MM.1S (cell line): ENCODE measurements around the gene SWT1.

Source experiments
- DNase-seq: peaks from one replicate; pipeline ENCODE4 v3.0.0-alpha.2; 2015
- H2AFZ ChIP-seq: fragments of 300-600 bp; sonication (generic); 2 replicates; pipeline ENCODE4 v1.6.0; 2016; ENCODE audit warnings: antibody characterized with exemption, low read length
- H3F3A ChIP-seq: fragments of 300-600 bp; sonication (generic); 2 replicates; pipeline ENCODE4 v1.6.1; 2016; ENCODE audit warnings: mild to moderate bottlenecking, antibody characterized with exemption, low read length, moderate library complexity, mixed read lengths; ENCODE audit not compliant: insufficient read depth
- H3K27ac ChIP-seq: fragments of 300-600 bp; sonication (generic); 2 replicates; pipeline ENCODE4 v1.5.1; 2016; ENCODE audit warnings: mild to moderate bottlenecking, low read length
- H3K27me3 ChIP-seq: fragments of 300-600 bp; sonication (generic); replicated peaks from 2 replicates; pipeline ENCODE4 v1.6.0; 2016; ENCODE audit warnings: low read length; ENCODE audit not compliant: insufficient read depth
- H3K36me3 ChIP-seq: fragments of 300-600 bp; sonication (generic); replicated peaks from 2 replicates; pipeline ENCODE4 v1.6.1; 2016; ENCODE audit warnings: mild to moderate bottlenecking, low read length, mixed read lengths; ENCODE audit not compliant: insufficient read depth
- H3K4me1 ChIP-seq: fragments of 300-600 bp; sonication (generic); 2 replicates; pipeline ENCODE4 v1.6.1; 2016; ENCODE audit warnings: low read length, mixed read lengths
- H3K4me2 ChIP-seq: fragments of 300-600 bp; sonication (generic); 2 replicates; pipeline ENCODE4 v1.6.0; 2016; ENCODE audit warnings: low read depth, low read length
- H3K4me3 ChIP-seq: fragments of 300-600 bp; sonication (generic); 2 replicates; pipeline ENCODE4 v1.5.1; 2016; ENCODE audit warnings: low read length, mixed read lengths
- H3K79me2 ChIP-seq: fragments of 300-600 bp; sonication (generic); 2 replicates; pipeline ENCODE4 v1.6.1; 2016; ENCODE audit warnings: mixed run types, low read length, mixed read lengths
- H3K9ac ChIP-seq: fragments of 300-600 bp; sonication (generic); 2 replicates; pipeline ENCODE4 v1.6.1; 2016; ENCODE audit warnings: low read length, mixed read lengths
- H3K9me2 ChIP-seq: fragments of 300-600 bp; sonication (generic); replicated peaks from 2 replicates; pipeline ENCODE4 v1.6.1; 2016; ENCODE audit warnings: mild to moderate bottlenecking, low read length, mixed read lengths; ENCODE audit not compliant: insufficient read depth
- H3K9me3 ChIP-seq: fragments of 300-600 bp; sonication (generic); replicated peaks from 2 replicates; pipeline ENCODE4 v1.6.1; 2016; ENCODE audit warnings: mild to moderate bottlenecking, low read length, mixed read lengths; ENCODE audit not compliant: insufficient read depth
- H4K20me1 ChIP-seq: fragments of 300-600 bp; sonication (generic); 2 replicates; pipeline ENCODE4 v1.6.1; 2016; ENCODE audit warnings: mild to moderate bottlenecking, low read length, moderate library complexity, mixed read lengths; ENCODE audit not compliant: insufficient read depth
- EZH2 ChIP-seq: fragments of 300-600 bp; sonication (generic); optimal IDR thresholded peaks from 2 replicates; pipeline ENCODE3; 2017; ENCODE audit warnings: low read depth, mild to moderate bottlenecking, antibody characterized with exemption, low read length, mixed read lengths
- EZH2phosphoT487 ChIP-seq: fragments of 300-600 bp; sonication (generic); IDR thresholded peaks from 2 replicates; pipeline ENCODE4 v1.6.1; 2018; ENCODE audit warnings: antibody characterized with exemption, low read length
- TF ChIP-seq, protein P1 (sequence below): fragments of 300-600 bp; sonication (generic); IDR thresholded peaks from 2 replicates; pipeline ENCODE4 v1.5.1; 2016; ENCODE audit warnings: antibody characterized with exemption, low read length, mixed read lengths

SWT1 gene

DNA sequence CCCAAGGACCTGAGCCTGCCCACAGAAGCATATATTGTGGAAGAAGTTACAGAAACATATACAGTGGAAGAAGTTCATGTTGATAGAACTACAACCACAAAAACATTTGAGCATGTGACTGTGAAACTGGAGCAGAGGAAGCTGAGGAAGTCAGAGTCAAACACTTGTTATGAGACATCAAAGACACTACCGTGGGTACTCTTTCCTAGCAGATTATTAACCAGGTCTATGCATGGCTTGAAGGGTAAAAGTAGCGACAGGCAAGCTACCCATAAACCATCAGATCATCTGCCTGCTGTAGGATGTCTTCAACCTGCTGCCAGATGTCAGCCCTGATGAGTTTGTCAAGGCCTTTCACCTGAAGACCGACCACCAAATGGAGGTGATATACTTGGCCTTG is 124.3 kb downstream of the SWT1 start:
- no peak overlapping the region for H3K4me3 ChIP-seq
- TF ChIP-seq, protein P1, sequence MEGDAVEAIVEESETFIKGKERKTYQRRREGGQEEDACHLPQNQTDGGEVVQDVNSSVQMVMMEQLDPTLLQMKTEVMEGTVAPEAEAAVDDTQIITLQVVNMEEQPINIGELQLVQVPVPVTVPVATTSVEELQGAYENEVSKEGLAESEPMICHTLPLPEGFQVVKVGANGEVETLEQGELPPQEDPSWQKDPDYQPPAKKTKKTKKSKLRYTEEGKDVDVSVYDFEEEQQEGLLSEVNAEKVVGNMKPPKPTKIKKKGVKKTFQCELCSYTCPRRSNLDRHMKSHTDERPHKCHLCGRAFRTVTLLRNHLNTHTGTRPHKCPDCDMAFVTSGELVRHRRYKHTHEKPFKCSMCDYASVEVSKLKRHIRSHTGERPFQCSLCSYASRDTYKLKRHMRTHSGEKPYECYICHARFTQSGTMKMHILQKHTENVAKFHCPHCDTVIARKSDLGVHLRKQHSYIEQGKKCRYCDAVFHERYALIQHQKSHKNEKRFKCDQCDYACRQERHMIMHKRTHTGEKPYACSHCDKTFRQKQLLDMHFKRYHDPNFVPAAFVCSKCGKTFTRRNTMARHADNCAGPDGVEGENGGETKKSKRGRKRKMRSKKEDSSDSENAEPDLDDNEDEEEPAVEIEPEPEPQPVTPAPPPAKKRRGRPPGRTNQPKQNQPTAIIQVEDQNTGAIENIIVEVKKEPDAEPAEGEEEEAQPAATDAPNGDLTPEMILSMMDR: no peak
- TF ChIP-seq EZH2phosphoT487 (no peak), EZH2 (no peak)
- peaks cover 8% of the 10 kb centered on the region; the same call in 1 of the 2 replicates for H3K4me1 ChIP-seq
- H3K27me3 ChIP-seq: no peaks in the 10 kb centered on the region
- H3K27ac ChIP-seq: no peak overlapping the region
- peak; percentile 24 for DNase-seq
- H3K9me2 ChIP-seq: no peaks in the 10 kb centered on the region
- H3K36me3 ChIP-seq: no peaks in the 10 kb centered on the region
- no peaks in the 10 kb centered on the region for H4K20me1 ChIP-seq
- H2AFZ ChIP-seq: no peak overlapping the region
- H3K4me2 ChIP-seq: no peak overlapping the region
- H3F3A ChIP-seq: no peaks in the 10 kb centered on the region
- no peaks in the 10 kb centered on the region for H3K9me3 ChIP-seq
- H3K79me2 ChIP-seq: no peaks in the 10 kb centered on the region
- H3K9ac ChIP-seq: no peak overlapping the region

DNA sequence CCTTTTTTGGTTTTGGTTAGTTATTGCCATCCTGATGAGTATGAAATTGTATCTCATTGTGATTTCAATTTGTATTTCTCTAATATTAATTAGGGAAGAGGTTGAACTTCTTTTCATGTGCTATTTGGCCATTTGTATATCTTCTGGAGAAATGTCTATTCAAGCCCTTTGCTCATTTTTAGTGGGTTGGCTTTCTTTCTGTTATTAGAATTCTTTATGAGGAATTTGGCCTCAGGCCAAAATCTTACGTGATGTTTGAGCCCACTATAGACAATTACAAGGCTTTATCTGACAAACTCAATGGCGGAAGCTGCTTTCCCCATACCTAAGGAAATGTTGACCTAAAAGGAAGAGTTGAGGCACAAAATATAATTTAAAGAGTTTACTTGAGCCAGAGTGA is 127.1 kb downstream of the SWT1 start:
- H3K4me3 ChIP-seq: no peak overlapping the region
- H3K27ac ChIP-seq: no peak overlapping the region
- no peaks in the 10 kb centered on the region for H3K9me2 ChIP-seq
- H3K4me1 ChIP-seq: peaks cover 16% of the 10 kb centered on the region
- no peaks in the 10 kb centered on the region for H3F3A ChIP-seq
- no peaks in the 10 kb centered on the region for H3K79me2 ChIP-seq
- no peak for DNase-seq
- no peak overlapping the region for H2AFZ ChIP-seq
- H3K9me3 ChIP-seq: no peaks in the 10 kb centered on the region
- no peak overlapping the region for H3K4me2 ChIP-seq
- TF ChIP-seq EZH2phosphoT487 (no peak), EZH2 (no peak)
- TF ChIP-seq, protein P1: no peak
- no peaks in the 10 kb centered on the region for H3K36me3 ChIP-seq
- no peak overlapping the region for H3K9ac ChIP-seq
- no peaks in the 10 kb centered on the region for H3K27me3 ChIP-seq
- H4K20me1 ChIP-seq: no peaks in the 10 kb centered on the region

DNA sequence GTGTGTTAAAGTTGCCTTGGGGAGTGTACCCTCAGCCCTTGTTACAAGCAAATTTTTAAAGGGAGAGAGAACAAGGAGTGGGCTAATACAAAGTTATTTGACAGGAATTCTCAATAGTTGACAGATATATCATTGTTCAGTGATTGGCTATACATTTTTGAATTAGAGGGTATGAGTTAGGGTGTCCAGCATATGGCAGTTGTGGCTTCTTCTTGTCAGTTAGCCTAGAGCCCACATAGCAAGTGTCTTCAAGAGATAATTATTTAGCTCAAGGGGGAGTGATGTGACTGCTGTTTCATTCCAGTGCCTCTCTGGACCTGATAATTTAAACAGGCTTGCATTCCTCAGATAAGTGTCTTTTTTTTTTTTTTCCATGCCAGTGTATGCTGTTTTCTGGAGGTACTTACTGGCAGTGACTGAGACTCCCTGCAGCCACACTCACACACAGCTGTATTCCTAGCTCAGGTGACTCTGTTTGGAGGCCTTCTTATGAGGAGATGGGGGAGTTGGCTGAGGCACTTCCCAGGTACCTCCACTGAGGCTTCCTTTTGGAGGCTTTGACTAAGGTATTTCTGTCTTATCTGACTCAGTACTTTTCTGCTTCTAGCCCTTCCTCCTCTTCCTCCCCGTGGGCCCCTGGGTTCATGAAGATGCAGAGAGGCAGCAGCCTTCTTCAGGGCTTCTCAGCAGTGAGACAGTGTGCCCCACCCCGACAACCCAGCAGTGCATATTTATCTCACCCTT is 127.7 kb downstream of the SWT1 start:
- H3K79me2 ChIP-seq: no peaks in the 10 kb centered on the region
- no peak for DNase-seq
- H3K9ac ChIP-seq: no peak overlapping the region
- H2AFZ ChIP-seq: no peak overlapping the region
- no peaks in the 10 kb centered on the region for H3K36me3 ChIP-seq
- H3K4me2 ChIP-seq: no peak overlapping the region
- TF ChIP-seq, protein P1: no peak
- TF ChIP-seq EZH2phosphoT487 (no peak), EZH2 (no peak)
- H3F3A ChIP-seq: no peaks in the 10 kb centered on the region
- H3K9me2 ChIP-seq: no peaks in the 10 kb centered on the region
- H3K4me3 ChIP-seq: no peak overlapping the region
- H3K27ac ChIP-seq: no peak overlapping the region
- H3K4me1 ChIP-seq: peaks cover 21% of the 10 kb centered on the region
- no peaks in the 10 kb centered on the region for H3K27me3 ChIP-seq
- H4K20me1 ChIP-seq: no peaks in the 10 kb centered on the region
- H3K9me3 ChIP-seq: no peaks in the 10 kb centered on the region
